NCI-H1048 (cell line): ENCODE measurements around the gene LOXL3.

ENCODE experiments used
- DNase-seq: peaks from one replicate; lab custom pipeline; 2025; lab: John Stamatoyannopoulos, UW

The LOXL3 gene

DNA sequence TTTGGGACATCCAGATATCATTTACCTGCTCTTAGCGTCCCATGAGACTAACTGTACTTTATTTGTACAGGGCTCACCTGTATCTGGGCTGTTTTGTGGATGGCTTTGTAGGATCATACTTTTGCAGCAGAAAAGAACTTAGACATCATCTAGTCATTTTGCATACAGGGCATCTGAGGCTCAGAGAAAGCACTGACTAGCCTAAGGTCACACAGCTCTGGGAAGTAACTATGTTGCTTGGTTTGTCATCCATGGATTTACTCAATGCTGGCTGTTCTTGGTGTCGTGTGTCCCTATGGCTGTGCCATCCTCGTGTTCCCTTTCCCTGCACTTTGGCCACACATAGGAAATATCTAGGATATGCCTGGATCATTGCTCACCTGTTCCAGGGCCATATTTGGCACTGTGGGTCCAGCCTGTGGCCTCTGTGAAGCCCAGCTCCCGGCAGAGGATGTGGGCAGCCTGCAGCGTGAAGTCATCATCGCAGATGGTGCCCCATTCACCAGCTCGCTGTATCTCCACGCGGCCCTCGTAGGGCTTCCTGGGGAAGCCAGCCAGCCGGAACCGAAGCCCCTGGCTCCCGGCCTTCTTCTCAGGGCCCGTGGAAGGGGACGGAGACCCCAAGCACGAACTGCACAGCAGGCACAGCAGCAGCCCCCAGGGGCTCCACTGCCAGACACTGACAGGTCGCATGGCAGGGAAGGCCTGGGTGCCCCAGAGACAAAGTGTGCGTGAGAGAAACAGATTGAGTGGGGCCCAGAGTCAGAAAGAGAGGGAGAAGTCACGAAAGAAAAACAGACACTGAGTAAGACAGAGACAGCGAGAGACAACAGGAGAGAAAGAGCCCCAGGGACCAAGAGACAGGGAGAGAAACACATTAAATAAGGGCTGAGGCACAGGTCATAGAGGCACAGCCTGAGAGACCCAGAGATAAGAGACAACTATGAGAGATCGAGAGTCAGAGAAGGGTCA, 1.5 kb downstream of the LOXL3 start:
- no peak for DNase-seq

DNA sequence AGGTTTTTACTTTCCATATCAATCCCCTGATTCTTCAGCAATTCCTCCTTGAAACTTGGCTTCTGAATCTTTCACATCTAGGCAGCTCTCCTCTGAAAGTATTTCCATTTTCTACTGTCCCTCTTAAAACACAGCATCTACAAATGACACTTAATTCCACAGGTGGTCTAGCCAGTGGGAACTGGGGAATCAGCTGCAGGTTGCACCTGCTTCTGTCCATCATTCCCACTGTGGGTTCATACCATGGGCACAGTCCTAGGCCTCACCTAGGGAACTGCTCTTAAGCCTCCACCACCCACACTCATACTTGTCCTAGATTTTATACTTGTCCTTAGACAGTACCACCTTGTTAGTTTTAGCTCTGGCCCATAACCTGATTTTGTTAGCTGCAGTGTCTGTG, 2.2 kb downstream of the LOXL3 start:
- DNase-seq, result no peak

DNA sequence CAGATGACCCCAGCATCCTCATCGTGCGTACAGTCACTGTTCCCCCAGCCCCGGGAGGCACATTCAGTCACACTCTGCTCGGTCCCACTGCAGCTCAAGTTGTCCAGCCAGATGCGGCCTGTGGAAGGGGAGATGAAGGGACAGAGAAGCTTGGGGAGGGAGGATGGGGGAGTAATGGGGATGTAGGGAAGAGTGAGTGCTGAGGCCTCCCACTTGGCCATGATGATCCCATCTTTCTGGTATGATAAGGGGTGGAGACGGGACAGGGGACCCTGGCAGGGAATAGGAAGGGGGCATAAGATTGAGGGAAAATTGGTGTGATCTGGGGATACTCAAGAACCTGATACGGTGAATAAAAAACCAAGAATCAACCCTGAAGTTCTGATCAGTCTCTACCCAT, 3.5 kb downstream of the LOXL3 start:
- DNase-seq, result no peak

GRCh38 chr2:74548900-74549826, 4.6 kb downstream of the LOXL3 start:
- no peak for DNase-seq

- DNase-seq, result no peak
These were observed 5.3 kb downstream of the LOXL3 start for GRCh38 chr2:74548285-74548899.

GRCh38 chr2:74546004-74546403, 7.7 kb downstream of the LOXL3 start:
- no peak for DNase-seq

DNA sequence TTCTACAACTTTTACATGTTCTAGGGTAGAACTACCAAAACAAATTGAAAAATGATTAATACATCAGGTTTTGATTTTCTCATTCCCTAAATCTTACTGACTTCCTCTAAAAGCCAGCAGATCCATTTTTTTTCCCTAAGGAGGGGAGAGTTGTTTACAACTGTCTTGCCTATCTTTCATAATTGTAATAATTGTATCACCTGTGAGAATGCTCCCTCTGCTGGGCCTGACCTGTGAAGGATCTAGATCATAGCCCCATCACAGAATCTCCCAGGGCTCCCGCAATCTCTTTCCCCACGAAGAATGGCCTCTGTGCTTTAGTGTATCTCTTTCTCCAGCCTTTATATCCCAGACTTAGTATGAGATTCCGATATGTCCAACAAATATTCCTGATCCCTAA, 9.1 kb downstream of the LOXL3 start:
- no peak for DNase-seq

DNA sequence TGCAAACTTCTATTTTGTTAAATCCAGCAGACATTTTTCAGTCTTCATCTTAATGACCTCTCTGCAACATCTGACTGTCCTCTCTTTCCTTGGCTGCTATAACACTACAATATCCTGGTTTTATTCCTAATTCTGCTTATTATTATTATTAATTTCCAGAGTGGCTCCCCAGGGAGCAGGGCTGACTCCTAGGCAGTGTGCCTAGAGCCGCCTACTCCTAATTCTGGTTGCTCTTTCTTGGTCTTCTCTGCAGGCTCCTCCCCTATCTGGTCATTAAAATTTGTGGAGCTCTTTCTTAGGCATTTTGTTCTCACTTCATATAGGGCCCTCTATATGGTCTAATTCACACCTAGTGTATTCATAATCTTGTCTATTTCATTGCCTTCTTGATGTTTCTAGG, 10.8 kb downstream of the LOXL3 start:
- DNase-seq, result no peak

- DNase-seq, result no peak
These were observed 13.5 kb downstream of the LOXL3 start for GRCh38 chr2:74540291-74540690.

DNA sequence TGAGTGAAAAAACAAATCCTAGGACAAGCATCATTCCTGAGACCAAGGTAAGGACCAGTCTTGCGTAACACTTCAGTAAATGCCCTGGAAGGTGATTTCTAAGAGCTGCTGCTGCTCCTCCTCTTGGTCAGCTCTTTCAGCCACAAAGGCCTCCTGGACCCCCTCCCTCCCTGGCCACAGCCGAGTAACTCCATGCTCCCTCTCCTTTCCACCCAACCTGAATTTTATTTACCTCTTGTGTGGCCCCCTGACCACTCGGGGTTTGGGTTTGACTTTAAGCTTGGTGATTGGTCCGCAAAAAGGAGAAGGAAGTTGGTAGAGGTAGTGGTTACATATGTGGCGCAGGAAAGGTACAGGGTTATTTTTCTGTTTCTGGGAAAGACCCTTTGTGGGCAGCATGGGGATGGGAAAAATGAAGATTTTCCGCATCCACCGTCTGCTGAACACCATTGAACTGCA, 14.8 kb downstream of the LOXL3 start:
- DNase-seq, result no peak

DNA sequence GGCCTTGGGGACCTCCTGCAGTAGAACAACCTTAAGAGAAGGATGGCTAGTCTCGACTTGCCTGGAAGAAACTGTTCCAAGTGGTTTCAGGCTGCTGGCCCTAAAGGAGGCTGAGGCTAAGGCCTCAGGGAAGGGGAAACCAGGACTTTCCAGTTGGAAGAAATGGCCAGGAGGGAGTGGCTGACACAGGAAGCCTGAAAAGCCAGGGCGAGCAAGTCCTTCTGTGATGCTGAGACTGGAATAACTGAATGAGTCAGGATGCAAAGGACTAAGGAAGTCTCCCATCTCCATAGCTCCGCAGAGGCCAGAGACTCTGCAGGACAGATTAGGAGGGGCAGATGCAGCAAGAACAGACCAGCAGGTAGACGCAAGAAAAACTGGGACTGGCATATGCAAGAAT, 16.6 kb downstream of the LOXL3 start:
- DNase-seq, result no peak

DNA sequence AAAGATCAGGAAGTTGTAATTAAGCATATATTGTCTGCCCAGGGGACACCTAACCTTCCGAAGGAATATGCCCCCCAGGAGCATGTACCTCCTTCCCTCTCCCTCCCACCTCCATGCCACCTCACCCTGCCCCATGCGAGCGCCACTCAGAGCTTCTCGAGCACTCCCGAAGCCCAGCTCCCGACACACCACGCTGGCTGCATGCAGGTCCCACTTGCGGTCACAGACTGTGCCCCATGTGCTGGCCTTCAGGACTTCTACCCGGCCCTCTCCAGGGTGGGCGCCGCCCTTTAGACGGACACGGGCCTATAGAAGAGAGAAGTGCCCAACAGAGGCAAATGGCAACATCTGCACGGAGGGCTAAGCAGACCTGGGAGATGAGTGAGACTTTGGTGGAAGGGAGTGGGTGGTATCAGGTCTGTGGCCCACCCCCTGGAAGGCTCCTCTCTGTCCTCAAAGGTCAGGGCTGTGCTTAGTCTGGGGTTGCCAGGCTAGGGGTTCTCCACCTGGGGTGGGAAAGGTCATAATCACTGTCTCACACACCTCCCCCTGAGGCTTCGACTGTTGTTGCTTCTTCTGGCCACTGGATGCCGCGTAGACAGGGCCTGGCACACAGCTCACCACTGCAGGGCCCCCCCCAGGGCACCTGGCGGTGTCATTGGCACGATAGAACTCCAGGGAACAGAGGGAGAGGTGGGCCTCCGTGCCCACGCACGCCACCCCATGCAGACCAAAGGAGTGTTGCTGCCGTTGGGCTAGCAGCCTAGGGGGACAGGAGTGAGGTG, 17.4 kb downstream of the LOXL3 start:
- DNase-seq, result no peak

GRCh38 chr2:74535440-74535965, 18.2 kb downstream of the LOXL3 start:
- no peak for DNase-seq

GRCh38 chr2:74534411-74534810, 19.3 kb downstream of the LOXL3 start:
- DNase-seq, result no peak

DNA sequence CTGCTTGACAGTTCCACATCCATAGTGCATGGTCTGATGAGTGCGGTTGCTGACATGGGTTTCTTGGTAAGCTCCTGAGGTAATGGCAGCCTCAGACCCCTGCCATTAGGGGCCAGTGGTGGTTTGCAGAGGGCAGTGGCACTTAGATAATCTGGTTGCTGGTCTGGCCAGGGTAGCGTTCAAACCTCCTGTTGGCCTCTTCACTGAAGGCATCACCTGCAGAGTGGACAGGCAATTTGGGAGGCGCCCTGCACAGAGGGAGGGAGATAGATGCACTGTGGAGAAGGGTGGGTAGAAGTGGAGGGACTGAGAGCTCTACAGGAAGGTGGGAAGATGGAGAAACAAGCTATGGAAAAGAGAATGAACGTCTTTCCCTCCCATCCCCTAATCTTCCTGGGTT, 20.3 kb downstream of the LOXL3 start:
- no peak for DNase-seq

DNA sequence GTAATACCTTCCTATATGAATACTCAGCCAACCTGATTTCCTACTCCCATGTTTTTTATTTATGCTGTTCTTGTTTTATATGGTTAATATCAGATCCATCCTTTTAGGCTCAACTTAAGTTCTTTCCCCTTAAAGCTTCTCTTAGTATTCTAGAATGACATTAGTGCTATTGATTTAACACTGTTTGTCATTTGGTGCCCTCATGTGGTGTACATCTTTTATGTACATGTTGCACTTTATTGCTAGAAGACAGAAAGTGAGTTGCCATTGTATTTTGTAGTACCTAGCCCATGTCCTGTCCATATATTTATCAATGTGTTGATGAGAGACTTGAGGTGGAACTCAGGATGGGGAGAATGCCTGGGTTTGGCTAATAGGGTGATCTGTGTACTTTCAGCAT, 21.5 kb downstream of the LOXL3 start:
- DNase-seq, result no peak

DNA sequence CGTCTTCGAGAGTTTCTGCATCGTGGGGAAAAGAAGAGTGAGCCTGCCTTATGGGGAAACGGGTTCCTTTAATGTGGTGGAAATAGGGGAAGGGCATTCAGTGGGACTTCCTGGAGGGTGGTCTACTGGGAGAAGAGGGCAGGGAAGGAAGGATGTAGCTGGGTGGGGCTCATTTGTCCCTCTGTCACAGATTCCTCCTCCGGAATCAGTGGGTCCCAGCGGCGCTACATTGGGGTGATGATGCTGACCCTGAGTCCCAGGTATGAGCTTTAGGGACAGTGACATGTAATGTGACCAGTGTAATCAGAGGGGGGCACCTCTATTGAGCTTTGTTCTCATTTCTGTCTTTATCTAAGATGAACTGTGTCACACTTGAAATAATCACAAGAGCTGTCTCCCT, 22.1 kb downstream of the LOXL3 start:
- DNase-seq, result no peak

DNA sequence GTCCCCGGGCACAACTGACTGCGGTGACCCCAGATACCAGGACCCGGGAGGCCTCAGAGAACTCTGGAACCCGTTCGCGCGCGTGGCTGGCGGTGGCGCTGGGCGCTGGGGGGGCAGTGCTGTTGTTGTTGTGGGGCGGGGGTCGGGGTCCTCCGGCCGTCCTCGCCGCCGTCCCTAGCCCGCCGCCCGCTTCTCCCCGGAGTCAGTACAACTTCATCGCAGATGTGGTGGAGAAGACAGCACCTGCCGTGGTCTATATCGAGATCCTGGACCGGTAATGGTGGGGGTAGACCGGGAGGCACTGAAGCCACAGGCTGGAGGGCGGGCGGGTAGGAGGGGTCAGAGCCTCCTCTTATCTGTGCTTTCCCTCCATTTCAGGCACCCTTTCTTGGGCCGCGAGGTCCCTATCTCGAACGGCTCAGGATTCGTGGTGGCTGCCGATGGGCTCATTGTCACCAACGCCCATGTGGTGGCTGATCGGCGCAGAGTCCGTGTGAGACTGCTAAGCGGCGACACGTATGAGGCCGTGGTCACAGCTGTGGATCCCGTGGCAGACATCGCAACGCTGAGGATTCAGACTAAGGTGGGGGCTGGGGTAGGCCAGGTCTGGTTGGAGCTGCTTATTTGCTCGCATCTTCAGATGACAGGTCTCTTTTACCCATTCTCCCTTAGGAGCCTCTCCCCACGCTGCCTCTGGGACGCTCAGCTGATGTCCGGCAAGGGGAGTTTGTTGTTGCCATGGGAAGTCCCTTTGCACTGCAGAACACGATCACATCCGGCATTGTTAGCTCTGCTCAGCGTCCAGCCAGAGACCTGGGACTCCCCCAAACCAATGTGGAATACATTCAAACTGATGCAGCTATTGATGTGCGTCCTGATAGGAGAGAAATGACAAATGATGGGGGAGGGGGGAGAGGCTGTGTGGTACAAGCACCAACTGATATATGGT, 23.2 kb downstream of the LOXL3 start:
- DNase-seq, result no peak

GRCh38 chr2:74529357-74530238, 24.1 kb downstream of the LOXL3 start, which contains the start of the genes AUP1 and HTRA2:
TSS of gene AUP1 (minus strand) at chr2:74529706. CDS start at chr2:74529629, 77 bp downstream.
TSS of gene HTRA2 (plus strand) at chr2:74529933. CDS start at chr2:74530007, 74 bp downstream.
- DNase-seq, result peak; percentile 93
